K562 (cell line): ENCODE measurements around the gene ANXA1. TPM values are rescaled to one million over a fixed set of nuclear protein-coding genes. Genes with fewer than 3 reads are reported as not detected.

ENCODE experiments used
- CBX5 ChIP-seq: IDR thresholded peaks from 2 replicates; pipeline ENCODE4 v1.6.1; 2014; ENCODE audit warnings: low read depth, borderline replicate concordance
- CEBPB ChIP-seq: fragments of 450-650 bp; IDR thresholded peaks from 2 replicates; pipeline ENCODE4 v1.6.1; 2016; ENCODE audit warnings: missing genetic modification characterization, missing compliant biosample characterization
- CEBPG ChIP-seq, 3 experiments: fragments of 200-800 bp in 1 of 3; sonication (Bioruptor generic) in 1 of 3; sonication (generic) in 1 of 3; formaldehyde crosslinking in 1 of 3; IDR thresholded peaks in 2 of 3; conservative IDR thresholded peaks in 1 of 3; 2 replicates each; pipeline versions ENCODE4 v1.6.1 to v1.8.0; 2016 to 2022; ENCODE audit warnings: missing compliant biosample characterization in 2 of 3, missing genetic modification characterization in 2 of 3, mild to moderate bottlenecking in 1 of 3, missing genetic modification reagents in 1 of 3
- CREB1 ChIP-seq, 2 experiments: sonication (generic) in 1 of 2; formaldehyde crosslinking in 1 of 2; IDR thresholded peaks; 2 replicates each; pipeline versions ENCODE4 v1.6.1 to v1.8.0; 2012 to 2022; ENCODE audit warnings: inconsistent platforms in 1 of 2, mild to moderate bottlenecking in 1 of 2, missing genetic modification reagents in 1 of 2, moderate library complexity in 1 of 2
- EP300 ChIP-seq: IDR thresholded peaks from 2 replicates; pipeline ENCODE4 v1.6.1; 2012; ENCODE audit warnings: low read length, improper control_type of control experiment
- ILF3 ChIP-seq: fragments of 450-650 bp; IDR thresholded peaks from 2 replicates; pipeline ENCODE4 v1.6.1; 2018; ENCODE audit warnings: antibody characterized with exemption, mild to moderate bottlenecking, moderate library complexity, borderline replicate concordance
- MAFG ChIP-seq: fragments of 450-650 bp; conservative IDR thresholded peaks from 2 replicates; pipeline ENCODE4 v1.6.1; 2016; ENCODE audit warnings: missing genetic modification characterization, missing compliant biosample characterization
- NFYB ChIP-seq: IDR thresholded peaks from 2 replicates; pipeline ENCODE4 v1.6.1; 2011; ENCODE audit warnings: mild to moderate bottlenecking, moderate library complexity; ENCODE audit not compliant: insufficient read length; ENCODE audit errors: extremely low read depth
- SOX6 ChIP-seq: fragments of 450-650 bp; IDR thresholded peaks from 2 replicates; pipeline ENCODE4 v1.6.1; 2014; ENCODE audit warnings: mild to moderate bottlenecking
- ZNF232 ChIP-seq: sonication (generic); formaldehyde crosslinking; IDR thresholded peaks from 2 replicates; pipeline ENCODE4 v1.8.0; 2022; ENCODE audit warnings: mild to moderate bottlenecking, missing genetic modification reagents
- polyA plus RNA-seq, 8 experiments: library from polyadenylated mRNA; depleted of rRNA in 4 of 8; stranded (reverse) in 5 of 8; unstranded in 3 of 8; fragments of >200 nt; fragmentation: Nextera tagmentation in 2 of 8; fragmentation: Illumina TruSeq in 1 of 8; extraction: Ambion mirVana in 2 of 8; extraction: Trizol in 1 of 8; gene quantifications; 2 replicates each; pipeline versions ENCODE4 v1.2.1 to v1.2.3, GENCODE V29; 2011 to 2014; ENCODE audit warnings: inconsistent platforms in 1 of 8, missing spikeins in 1 of 8
- total RNA-seq, 7 experiments: library from RNA; depleted of rRNA in 6 of 7; stranded (reverse); fragments of >200 nt in 6 of 7; fragmentation: Illumina TruSeq in 2 of 7; extraction: Trizol in 2 of 7; gene quantifications; 2 replicates each; pipeline versions ENCODE4 v1.2.1 to v1.2.3, GENCODE V29; 2011 to 2021; ENCODE audit warnings: low replicate concordance in 1 of 7
- TF ChIP-seq, protein P1 (sequence below): fragments of 450-650 bp; conservative IDR thresholded peaks from 2 replicates; pipeline ENCODE4 v1.6.1; 2016; ENCODE audit warnings: missing genetic modification characterization, low read depth, mild to moderate bottlenecking, control low read depth, missing compliant biosample characterization
- TF ChIP-seq, protein P2 (sequence below): fragments of 200-600 bp; sonication (generic); IDR thresholded peaks from one replicate; pipeline ENCODE4 v1.6.1; 2012; ENCODE audit warnings: mild to moderate bottlenecking, low read depth, low read length, inconsistent platforms

Gene ANXA1
- total and polyA plus RNA-seq, 9 of the 15 experiments (the other 6 are each of a cell fraction or from before 2014, with no cell fraction given): 406 to 1,298 (median 620) TPM

DNA sequence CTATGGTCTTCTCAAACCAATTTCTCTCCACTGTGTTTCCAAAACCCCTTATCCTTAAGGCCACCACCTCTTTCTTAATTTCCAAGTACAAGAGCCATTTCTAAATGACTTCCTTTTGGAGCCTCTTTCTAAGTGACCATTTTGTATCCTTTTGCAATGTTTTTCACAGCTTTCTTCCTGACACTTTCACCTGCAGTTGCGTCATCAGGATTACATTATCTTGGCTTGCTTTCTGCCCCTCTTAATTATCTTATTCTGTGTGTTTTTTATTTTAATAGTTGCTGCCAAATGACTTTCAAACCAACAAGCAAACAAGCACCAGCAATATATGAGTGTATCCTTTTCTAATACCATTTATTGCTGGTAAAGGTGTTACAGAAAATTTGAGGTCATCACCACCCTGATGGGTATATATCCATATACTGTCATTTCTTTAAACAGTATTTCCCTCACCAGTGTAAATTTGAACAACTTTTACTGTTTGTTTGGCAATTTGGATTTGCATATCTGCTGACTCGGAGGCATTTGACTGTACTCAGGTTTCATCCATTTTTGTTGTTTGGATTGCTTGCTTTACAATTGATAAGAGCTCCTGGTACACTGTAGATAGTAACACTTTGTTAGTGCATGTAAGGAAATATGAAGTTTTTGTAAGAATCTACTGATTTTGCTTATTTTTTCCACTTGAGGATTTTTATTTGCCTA lies 5.4 kb upstream of the ANXA1 start (continued):
- TF ChIP-seq CBX5 (no peak), ZNF232 (CRISPR knock-in tag) (no peak), ILF3 (no peak), CEBPB (tag) (peak; percentile 83), SOX6 (0 out of 2 replicates have a peak, but pooled peaks have one; percentile 28), CEBPG (CRISPR knock-in tag; IDR thresholded peaks at IDR 0.05) (peak; percentile 61; the same call in 1 of the 2 replicates), CEBPG (tag; conservative IDR thresholded peaks at IDR 0.05 in 1 of 2, IDR thresholded peaks at IDR 0.05 in 1 of 2) (peak; percentile 83 to 86), MAFG (tag) (peak; percentile 83), NFYB (no peak), CREB1 (IDR thresholded peaks at IDR 0.05) (no peak), CREB1 (CRISPR knock-in tag; IDR thresholded peaks at IDR 0.05) (no peak), EP300 (peak; percentile 64; the same call in 1 of the 2 replicates)
- TF ChIP-seq, protein P1, sequence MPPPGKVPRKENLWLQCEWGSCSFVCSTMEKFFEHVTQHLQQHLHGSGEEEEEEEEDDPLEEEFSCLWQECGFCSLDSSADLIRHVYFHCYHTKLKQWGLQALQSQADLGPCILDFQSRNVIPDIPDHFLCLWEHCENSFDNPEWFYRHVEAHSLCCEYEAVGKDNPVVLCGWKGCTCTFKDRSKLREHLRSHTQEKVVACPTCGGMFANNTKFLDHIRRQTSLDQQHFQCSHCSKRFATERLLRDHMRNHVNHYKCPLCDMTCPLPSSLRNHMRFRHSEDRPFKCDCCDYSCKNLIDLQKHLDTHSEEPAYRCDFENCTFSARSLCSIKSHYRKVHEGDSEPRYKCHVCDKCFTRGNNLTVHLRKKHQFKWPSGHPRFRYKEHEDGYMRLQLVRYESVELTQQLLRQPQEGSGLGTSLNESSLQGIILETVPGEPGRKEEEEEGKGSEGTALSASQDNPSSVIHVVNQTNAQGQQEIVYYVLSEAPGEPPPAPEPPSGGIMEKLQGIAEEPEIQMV: no peak
- TF ChIP-seq, protein P2, sequence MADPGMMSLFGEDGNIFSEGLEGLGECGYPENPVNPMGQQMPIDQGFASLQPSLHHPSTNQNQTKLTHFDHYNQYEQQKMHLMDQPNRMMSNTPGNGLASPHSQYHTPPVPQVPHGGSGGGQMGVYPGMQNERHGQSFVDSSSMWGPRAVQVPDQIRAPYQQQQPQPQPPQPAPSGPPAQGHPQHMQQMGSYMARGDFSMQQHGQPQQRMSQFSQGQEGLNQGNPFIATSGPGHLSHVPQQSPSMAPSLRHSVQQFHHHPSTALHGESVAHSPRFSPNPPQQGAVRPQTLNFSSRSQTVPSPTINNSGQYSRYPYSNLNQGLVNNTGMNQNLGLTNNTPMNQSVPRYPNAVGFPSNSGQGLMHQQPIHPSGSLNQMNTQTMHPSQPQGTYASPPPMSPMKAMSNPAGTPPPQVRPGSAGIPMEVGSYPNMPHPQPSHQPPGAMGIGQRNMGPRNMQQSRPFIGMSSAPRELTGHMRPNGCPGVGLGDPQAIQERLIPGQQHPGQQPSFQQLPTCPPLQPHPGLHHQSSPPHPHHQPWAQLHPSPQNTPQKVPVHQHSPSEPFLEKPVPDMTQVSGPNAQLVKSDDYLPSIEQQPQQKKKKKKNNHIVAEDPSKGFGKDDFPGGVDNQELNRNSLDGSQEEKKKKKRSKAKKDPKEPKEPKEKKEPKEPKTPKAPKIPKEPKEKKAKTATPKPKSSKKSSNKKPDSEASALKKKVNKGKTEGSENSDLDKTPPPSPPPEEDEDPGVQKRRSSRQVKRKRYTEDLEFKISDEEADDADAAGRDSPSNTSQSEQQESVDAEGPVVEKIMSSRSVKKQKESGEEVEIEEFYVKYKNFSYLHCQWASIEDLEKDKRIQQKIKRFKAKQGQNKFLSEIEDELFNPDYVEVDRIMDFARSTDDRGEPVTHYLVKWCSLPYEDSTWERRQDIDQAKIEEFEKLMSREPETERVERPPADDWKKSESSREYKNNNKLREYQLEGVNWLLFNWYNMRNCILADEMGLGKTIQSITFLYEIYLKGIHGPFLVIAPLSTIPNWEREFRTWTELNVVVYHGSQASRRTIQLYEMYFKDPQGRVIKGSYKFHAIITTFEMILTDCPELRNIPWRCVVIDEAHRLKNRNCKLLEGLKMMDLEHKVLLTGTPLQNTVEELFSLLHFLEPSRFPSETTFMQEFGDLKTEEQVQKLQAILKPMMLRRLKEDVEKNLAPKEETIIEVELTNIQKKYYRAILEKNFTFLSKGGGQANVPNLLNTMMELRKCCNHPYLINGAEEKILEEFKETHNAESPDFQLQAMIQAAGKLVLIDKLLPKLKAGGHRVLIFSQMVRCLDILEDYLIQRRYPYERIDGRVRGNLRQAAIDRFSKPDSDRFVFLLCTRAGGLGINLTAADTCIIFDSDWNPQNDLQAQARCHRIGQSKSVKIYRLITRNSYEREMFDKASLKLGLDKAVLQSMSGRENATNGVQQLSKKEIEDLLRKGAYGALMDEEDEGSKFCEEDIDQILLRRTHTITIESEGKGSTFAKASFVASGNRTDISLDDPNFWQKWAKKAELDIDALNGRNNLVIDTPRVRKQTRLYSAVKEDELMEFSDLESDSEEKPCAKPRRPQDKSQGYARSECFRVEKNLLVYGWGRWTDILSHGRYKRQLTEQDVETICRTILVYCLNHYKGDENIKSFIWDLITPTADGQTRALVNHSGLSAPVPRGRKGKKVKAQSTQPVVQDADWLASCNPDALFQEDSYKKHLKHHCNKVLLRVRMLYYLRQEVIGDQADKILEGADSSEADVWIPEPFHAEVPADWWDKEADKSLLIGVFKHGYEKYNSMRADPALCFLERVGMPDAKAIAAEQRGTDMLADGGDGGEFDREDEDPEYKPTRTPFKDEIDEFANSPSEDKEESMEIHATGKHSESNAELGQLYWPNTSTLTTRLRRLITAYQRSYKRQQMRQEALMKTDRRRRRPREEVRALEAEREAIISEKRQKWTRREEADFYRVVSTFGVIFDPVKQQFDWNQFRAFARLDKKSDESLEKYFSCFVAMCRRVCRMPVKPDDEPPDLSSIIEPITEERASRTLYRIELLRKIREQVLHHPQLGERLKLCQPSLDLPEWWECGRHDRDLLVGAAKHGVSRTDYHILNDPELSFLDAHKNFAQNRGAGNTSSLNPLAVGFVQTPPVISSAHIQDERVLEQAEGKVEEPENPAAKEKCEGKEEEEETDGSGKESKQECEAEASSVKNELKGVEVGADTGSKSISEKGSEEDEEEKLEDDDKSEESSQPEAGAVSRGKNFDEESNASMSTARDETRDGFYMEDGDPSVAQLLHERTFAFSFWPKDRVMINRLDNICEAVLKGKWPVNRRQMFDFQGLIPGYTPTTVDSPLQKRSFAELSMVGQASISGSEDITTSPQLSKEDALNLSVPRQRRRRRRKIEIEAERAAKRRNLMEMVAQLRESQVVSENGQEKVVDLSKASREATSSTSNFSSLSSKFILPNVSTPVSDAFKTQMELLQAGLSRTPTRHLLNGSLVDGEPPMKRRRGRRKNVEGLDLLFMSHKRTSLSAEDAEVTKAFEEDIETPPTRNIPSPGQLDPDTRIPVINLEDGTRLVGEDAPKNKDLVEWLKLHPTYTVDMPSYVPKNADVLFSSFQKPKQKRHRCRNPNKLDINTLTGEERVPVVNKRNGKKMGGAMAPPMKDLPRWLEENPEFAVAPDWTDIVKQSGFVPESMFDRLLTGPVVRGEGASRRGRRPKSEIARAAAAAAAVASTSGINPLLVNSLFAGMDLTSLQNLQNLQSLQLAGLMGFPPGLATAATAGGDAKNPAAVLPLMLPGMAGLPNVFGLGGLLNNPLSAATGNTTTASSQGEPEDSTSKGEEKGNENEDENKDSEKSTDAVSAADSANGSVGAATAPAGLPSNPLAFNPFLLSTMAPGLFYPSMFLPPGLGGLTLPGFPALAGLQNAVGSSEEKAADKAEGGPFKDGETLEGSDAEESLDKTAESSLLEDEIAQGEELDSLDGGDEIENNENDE: no peak
